HG03095 (cell line): ENCODE results near the gene SNX12.

Experiments
- ATAC-seq: cut with Tn5 transposase; IDR thresholded peaks from one replicate; pipeline ENCODE4 v1.9.1; 2021; ENCODE audit warnings: moderate library complexity; ENCODE audit not compliant: unreplicated experiment

SNX12 gene

DNA sequence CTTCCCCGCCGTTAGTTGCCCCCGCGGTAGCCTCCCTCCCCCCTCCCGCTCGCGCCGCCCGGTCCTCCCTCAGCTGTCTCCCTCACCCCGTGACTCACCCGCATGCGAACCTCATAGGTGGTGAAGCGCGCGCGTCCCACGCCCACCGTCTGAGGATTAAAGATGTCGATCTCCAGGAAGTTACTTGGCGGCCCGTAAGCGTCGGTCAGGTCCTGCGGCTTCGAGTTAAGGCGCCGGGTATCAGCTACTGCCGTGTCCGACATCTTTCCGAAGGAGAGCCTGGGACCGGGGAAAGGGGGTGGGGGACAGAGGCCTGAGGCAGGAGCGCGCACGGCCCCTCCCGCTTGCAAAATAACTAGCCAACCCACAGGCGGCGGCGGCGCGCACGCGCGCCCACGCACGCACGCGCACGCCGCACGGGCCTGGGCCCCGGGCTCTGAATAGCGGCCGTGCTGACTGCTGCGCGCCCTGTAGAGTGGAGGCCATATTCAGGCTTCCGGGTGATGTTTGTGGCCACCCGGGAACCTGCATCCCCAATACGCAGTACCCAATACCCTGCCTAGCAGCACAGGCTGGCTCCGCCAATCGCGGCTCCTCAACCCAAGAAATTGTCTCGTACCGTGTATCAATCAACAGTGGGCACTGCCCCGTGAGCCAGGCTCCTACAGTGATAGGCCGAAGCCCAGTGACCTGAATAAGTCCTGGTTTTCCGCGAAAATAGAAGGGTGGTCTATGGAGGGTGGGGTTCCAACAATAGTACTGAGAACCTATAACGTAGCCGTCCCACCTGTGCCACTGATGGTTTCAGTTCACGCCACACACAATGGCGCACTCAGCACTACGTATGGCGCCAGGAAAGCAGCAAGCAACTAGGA, at the start of gene SNX12:
TSS of gene SNX12 (minus strand) at position 291 of the 875 bp plus-strand sequence. CDS start at position 263, 28 bp downstream.
- peak; percentile 92 for ATAC-seq

DNA sequence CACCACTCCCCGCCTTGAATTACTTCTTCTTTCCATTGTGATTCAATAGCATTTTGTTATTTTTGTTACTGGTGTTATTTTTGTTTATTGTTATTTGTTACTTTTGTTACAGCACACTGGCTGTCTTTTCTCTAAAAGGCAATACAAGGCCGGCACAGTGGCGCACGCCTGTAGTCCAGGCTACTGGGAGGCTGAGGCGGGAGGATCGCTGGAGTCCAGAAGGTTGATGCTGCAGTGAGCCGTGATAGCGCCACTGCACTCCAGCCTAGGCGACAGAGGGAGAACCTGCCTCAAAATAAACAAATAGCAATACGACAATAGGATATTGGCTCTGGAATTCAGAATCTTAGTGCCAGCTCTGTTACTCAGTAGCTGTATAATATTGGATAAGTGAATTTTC, 49.2 kb upstream of the SNX12 start:
- no peak for ATAC-seq

DNA sequence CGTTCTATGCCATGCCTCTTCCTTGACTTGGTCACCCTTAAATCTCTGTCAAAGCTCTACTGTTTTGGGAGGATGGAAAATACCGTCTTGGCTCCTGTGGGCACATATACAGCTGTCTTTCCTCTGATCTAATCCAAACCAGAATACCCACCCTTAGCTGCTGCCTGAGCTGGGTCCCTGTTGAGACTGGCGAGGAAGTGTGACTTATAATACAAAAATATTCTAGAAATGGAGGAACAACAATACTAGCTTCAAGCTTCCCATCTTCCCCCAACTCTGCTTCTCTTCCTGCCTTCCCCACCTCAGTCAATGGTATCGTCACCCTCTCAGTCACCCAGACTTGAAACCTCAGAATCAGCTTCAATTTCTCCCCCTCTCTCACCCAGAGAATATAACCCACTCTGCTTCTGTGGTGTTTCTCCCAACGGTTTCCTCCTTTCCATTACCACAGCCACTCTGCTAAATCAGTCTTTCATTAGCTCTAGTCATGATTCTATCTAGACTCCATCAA, 43.8 kb upstream of the SNX12 start:
- ATAC-seq, result peak; percentile 25

- ATAC-seq, result peak; percentile 89
These were observed 43.2 kb upstream of the SNX12 start, which contains the start of gene IL2RG for GRCh38 chrX:71111141-71111843. TSS of gene IL2RG (minus strand) at chrX:71111577. CDS start at chrX:71111539, 38 bp downstream.

DNA sequence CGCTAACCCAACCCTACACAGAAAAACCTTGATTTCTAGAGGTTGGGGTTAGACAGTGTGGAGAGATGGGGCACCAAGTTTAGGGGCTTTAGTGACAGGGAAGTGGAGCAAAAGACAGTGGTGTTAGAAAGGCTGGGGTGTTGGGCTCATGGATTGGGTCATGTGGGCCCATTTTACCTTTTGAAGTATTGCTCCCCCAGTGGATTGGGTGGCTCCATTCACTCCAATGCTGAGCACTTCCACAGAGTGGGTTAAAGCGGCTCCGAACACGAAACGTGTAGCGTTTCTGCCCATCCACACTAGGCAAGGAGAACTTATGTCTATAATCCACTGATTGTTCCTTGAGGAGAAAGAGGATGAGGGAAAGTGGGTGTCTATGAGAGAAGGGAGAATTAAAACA, 40.9 kb upstream of the SNX12 start:
- ATAC-seq, result no peak

DNA sequence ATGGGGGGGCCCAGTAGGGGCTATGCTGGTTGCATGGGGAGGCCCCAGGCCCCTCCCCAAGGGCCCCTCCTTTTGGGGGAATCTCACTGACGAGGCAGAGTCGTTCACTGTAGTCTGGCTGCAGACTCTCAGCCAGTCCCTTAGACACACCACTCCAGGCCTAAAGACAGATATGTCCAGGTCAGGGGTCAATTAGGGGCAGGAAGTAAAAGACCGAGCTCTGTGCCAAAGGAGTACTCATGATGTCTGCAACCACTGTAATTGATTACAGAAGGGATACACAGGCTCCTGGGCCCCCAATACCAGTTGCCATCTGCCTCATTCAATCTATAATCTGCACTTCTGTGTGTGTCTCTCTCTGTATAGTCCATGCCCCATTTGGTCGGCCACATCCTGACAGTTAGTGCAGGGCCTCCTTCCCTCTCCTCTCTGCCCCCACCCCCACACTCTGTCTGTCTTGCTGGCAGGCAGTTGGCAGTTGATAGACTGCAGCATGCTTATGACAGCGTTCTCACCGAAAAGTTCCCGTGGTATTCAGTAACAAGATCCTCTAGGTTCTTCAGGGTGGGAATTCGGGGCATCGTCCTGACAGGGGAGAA, 39.7 kb upstream of the SNX12 start:
- no peak for ATAC-seq

GRCh38 chrX:71107245-71107644, 39.1 kb upstream of the SNX12 start:
- no peak for ATAC-seq

DNA sequence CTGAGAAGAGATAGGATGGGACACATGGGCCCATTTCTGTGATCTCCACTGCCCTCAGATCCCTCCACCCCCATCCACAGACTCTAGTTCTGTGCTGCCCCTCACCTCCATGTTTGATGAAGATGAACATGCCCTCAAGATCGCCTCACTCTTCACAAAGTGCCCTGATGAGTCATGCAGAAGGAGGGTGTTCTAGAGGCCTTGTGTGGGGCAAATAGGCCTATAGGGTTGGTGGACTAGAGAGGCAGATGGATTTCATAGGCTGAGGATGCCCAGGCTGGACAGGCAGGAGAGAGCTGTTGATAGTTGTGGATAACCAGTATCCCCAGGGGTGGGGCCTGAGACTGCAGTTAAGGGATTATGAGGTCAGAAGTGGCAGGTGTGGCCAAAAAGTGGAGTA, 38.3 kb upstream of the SNX12 start, which contains the start of gene CXorf65:
TSS of gene CXorf65 (minus strand) at position 314 of the 400 bp plus-strand sequence. CDS start at position 130, 184 bp downstream.
- ATAC-seq, result no peak

DNA sequence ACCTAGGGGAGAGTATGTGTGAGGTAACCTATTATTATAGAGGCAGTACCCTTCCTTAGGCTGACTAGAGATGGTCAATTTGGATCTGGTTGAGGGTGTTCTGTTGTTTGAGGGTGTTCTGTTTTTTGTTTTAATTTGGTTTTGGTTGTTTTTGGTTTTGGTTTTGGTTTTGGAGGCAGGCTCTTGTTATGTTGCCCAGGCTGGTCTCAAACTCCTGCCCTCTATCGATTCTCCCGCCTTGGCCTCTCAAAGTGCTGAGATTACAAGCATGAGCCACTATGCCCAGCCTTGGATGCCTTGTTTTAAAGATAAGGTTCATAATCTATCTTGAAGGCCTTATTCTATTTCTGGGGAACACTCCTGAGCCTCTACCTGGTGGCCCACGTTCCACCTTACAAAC, 37.5 kb upstream of the SNX12 start:
- no peak for ATAC-seq

DNA sequence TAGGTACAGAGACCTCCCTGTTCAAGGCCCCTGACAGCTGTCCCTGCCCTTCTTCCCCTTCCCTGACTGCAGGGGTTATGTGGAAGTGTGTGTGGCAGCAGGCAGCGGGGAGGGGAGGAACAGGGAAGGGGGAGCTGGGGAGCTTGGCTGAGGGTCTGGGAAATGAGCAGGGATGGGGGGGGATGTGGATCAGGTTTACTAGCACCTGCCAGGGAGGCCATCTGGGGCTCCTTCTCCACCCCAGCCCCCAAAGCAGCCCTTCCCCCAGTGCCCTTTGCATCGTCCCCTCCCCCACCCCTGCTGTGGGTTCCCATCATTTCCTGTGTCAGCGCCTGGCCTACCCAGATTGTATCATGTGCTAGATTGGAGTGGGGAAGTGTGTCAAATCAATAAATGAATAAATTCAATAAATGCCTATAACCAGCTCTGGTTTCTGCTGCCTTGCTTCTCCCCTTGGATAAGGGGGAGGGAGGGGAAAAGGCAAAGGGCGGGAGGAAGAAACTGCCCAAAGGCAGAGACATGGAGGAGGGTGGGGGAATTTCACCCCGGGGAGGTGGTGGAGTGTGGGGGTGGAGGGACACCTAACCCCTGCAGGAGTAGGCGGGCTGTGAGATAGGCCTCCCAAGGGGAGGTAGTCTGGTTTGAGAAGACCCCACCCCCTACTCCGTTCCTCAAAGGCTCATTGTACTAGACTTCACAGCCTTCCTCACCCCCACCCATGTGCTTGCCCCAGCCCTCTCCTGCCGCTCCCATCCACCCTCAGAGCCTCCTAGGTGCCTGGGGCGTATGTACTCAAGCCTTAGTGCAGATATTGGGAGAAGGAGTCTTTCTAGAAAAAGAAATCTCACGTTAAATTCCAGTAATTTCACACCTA, 35.2 kb upstream of the SNX12 start:
- no peak for ATAC-seq

DNA sequence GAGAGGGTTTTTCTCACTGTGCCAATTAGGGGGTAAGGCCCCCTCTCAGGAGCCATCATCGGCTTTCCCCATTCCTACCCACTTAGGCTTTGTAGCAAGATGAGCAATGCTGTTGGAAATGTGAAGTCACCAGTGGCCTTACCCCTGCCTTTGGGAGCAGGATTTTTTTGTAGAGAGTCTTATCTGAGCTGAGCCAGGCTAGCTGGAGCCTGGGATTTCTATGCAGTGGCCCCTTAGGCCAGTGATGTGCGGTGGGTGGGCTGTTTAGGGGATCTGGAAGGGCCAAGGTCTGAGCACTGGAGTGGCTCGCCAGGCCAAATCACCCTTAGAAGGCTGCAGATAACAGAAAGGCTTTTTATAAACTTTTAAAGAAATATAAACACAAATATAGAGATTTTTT, 34.2 kb upstream of the SNX12 start:
- ATAC-seq, result no peak

- ATAC-seq, result no peak
These were observed 32.7 kb upstream of the SNX12 start for GRCh38 chrX:71100581-71101505.

DNA sequence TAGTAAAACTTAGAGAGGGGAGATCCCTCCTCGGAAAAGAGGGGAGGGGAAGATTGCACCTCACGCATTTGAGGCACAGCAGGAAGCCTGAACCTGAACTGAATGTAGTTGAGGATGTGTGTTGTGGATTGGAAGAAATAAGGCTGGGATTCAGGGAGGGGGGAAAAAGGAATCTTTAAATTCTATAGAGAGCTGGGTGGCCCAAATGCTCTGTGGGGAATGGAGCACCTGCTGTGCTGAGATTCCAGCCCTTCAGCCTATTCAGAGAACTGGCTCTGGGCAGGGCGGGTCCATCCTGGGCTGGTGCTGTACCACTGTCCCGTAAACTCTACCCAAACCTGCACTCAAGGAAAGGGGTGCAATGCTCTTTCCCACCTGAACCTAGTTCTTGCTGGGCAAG, 31.6 kb upstream of the SNX12 start:
- ATAC-seq, result no peak

- ATAC-seq, result no peak
These were observed 30.9 kb upstream of the SNX12 start for GRCh38 chrX:71098951-71099506.

DNA sequence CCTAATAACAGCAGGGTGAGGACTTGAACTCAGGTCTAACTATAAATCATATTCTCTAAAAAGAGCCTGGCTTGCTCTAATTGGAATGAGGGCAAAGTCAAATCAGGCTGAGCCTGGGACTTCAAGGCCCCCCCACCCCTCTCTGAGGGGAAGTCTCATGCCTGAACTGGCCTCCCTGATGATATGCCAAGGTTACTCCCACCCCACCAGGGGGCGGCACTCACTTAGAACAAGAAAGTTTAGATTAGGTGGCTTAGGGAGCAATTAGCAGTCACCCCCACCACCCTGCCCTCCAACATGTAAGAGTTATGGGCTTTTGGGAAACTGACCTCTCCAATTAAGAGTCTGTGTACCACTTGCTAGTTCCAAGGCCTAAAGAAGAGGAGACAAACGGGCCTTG, 30.2 kb upstream of the SNX12 start:
- no peak for ATAC-seq

DNA sequence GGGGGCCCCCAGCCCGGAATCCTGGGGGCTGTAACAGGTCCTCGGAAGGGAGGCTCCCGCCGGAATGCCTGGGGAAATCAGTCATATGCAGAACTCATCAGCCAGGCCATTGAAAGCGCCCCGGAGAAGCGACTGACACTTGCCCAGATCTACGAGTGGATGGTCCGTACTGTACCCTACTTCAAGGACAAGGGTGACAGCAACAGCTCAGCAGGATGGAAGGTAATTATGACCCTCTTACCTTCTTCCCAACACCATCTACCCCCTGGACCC, 28.6 kb upstream of the SNX12 start:
- ATAC-seq, result no peak

GRCh38 chrX:71095981-71096759, 28.0 kb upstream of the SNX12 start:
- peak; percentile 3 for ATAC-seq

- ATAC-seq, result peak; percentile 81
These were observed 27.4 kb upstream of the SNX12 start, which contains the start of gene FOXO4 for GRCh38 chrX:71095555-71095980. TSS of gene FOXO4 (plus strand) at chrX:71095851. CDS start at chrX:71096529, 678 bp downstream.
